Body of pancreas (tissue), 4 donors: ENCODE measurements around the gene GRB10. TPM values are rescaled to one million over a fixed set of nuclear protein-coding genes. Genes with fewer than 3 reads are reported as not detected.

Source experiments
- ATAC-seq: fragments of 150-250 bp; one replicate; pipeline ENCODE4 v1.9.1; 2016
- DNase-seq, 4 donors: peaks; one replicate each; pipeline ENCODE4 v3.0.0-alpha.2; 2019
- H3K27ac ChIP-seq, 4 donors: fragments of 200-600 bp; sonication (generic); 1 replicate in 3 of 4; 2 replicates in 1 of 4; pipeline versions ENCODE4 v1.5.1 to v1.6.1; 2016 to 2019; ENCODE audit warnings: mild to moderate bottlenecking in 1 of 4, mixed read lengths in 1 of 4, moderate library complexity in 1 of 4
- H3K27me3 ChIP-seq, 2 donors: fragments of 200-600 bp; sonication (generic); one replicate each; pipeline ENCODE4 v1.6.0; 2016; ENCODE audit warnings: mild to moderate bottlenecking in 1 of 2
- H3K36me3 ChIP-seq, 2 donors: fragments of 200-600 bp; sonication (generic); replicated peaks in 1 of 2; 2 replicates each; pipeline ENCODE4 v1.5.1; 2016; ENCODE audit warnings: low read depth in 2 of 2; ENCODE audit not compliant: insufficient read depth in 1 of 2
- H3K4me1 ChIP-seq: fragments of 200-600 bp; sonication (generic); one replicate; pipeline ENCODE4 v1.6.0; 2016
- H3K4me3 ChIP-seq, 2 donors: fragments of 200-600 bp; sonication (generic); 1 replicate in 1 of 2; 2 replicates in 1 of 2; pipeline ENCODE4 v1.5.1; 2016 to 2019
- H3K9me3 ChIP-seq, 3 donors: fragments of 200-600 bp; sonication (generic); 1 replicate in 2 of 3; 2 replicates in 1 of 3; pipeline ENCODE4 v1.5.1; 2016
- CTCF ChIP-seq, 7 experiments: fragments of 450-650 bp in 4 of 7; fragments of 200-600 bp in 3 of 7; sonication (generic) in 3 of 7; IDR thresholded peaks; one replicate each; pipeline ENCODE4 v1.5.1; 2016 to 2019; ENCODE audit warnings: antibody characterized with exemption in 7 of 7
- POLR2A ChIP-seq, 3 donors: fragments of 450-650 bp; IDR thresholded peaks; one replicate each; pipeline ENCODE4 v1.6.1; 2016; ENCODE audit warnings: antibody characterized with exemption in 3 of 3, mild to moderate bottlenecking in 2 of 3
- WGBS, 2 donors: methylation state at CpG; one replicate each; pipeline ENCODE4 v1.1.5; 2017; 5-methylcytosine and 5-hydroxymethylcytosine counted together
- intact Hi-C: fragments of 100-400 bp; cut with DNase I; formaldehyde crosslinking; loops from one replicate; pipeline ENCODE4 v1.15.1; 2023
- total RNA-seq, 2 donors: library from RNA; depleted of rRNA; stranded (reverse); fragments of >200 nt; gene quantifications; one replicate each; pipeline ENCODE4 v1.1.0, GENCODE V29; 2016

The GRB10 gene
- total RNA-seq, 2 donors from 2014 or later: 130 to 229 TPM

- Histone ChIP-seq H3K27ac (no peak overlapping the region), H3K4me3 (no peak overlapping the region), H3K9me3 (no peaks in the 10 kb centered on the region), H3K27me3 (no peaks in the 10 kb centered on the region), H3K4me1 (no peaks in the 10 kb centered on the region), H3K36me3 (no peaks in the 10 kb centered on the region)
- no peak for DNase-seq
- intact Hi-C loops: no loop called here
- no peak for ATAC-seq
- TF ChIP-seq CTCF (IDR thresholded peaks at IDR 0.05) (no peak), POLR2A (IDR thresholded peaks at IDR 0.05) (no peak)
- WGBS, 2 donors: 92 to 93% methylated on average over 7 to 9 of the region's 9 CpGs
Measured at GRCh38 chr7:50540785-50541579, 241.7 kb downstream of the GRB10 start.

Other genes starting within 250 kb of the GRB10 start
- 10 to 100 TPM in 1 of 2 donors, 1 to 10 TPM in 1; 6.6 to 17.1 TPM for gene DDC, start 217.5 kb downstream of the GRB10 start, total RNA-seq